Hepatic stellate cell (primary cell): ENCODE measurements around the gene SLC23A2.
"Not testable (repeated sequence)": the region's sequence is repeated elsewhere in the genome, so short reads cannot be mapped to it uniquely, and the experiment has no call there.

Source experiments
- DNase-seq: peaks from one replicate; pipeline ENCODE4 v3.0.0; 2011; ENCODE audit warnings: low spot score

The SLC23A2 gene

DNA sequence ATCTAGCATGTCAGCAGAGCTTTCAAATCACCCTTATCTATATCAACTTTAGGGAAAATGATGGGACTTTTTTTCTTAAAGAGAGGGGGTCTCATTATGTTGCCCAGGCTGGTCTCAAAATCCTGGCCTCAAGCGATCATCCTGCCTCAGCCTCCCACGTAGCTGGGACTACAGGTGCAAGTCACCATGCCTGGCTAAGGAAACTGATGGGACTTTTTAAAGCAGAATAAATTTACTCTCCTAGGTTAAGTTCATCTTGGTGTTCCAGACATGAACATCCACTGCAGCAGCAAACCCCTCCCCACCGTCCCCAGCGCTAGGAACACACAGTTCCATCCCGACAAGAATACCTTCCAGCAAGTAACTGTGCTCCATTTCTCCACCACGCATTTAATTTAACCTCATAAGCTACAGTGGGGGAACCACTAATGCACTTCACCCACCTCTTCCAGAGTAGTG, 64.9 kb downstream of the SLC23A2 start:
- no peak for DNase-seq

DNA sequence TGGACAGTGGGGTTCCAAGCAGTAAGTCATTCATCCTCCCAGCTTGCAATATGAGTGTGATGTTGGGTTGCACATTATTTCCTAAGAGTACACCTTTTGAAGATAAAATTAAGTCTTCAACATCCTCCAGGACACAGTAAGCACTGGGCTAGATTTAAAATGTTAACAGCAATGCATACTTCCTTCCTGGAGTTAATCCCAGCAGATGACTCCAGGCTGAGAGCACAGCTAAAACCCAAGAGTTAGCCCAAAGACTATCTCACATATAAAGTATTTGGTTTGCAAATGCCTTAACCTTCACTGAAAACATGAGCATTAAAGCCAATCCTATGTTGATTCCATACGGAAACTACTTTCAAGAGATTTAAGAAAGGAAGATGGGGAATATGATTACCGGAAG, 69.2 kb downstream of the SLC23A2 start:
- DNase-seq, result no peak

- DNase-seq, result no peak
These were observed 71.5 kb downstream of the SLC23A2 start for GRCh38 chr20:4929686-4930397.

GRCh38 chr20:4926531-4927156, 74.7 kb downstream of the SLC23A2 start:
- no peak for DNase-seq

- DNase-seq, result peak; percentile 79
These were observed 75.3 kb downstream of the SLC23A2 start for GRCh38 chr20:4925842-4926530.

DNA sequence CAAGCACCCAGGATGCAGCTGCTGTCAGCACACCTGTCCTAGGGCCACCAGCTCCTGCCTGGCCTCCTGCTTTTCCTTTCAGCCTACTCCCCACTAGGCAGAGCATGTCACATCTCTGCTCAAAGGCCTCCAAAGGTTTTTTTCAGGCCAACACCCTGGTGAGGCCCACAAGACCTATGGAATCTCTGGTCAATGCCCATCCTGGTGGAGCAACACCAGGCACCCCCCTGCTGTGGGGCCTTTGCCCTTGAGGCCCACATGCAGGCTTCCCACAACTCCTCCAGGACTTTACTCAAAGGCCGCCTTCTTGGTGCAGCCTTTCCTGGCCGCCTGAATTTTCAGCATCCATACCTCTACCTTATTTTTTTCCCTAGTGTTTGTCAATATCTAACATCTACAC, 76.9 kb downstream of the SLC23A2 start:
- DNase-seq, result no peak

- DNase-seq, result no peak
These were observed 77.3 kb downstream of the SLC23A2 start for GRCh38 chr20:4924032-4924431.

DNA sequence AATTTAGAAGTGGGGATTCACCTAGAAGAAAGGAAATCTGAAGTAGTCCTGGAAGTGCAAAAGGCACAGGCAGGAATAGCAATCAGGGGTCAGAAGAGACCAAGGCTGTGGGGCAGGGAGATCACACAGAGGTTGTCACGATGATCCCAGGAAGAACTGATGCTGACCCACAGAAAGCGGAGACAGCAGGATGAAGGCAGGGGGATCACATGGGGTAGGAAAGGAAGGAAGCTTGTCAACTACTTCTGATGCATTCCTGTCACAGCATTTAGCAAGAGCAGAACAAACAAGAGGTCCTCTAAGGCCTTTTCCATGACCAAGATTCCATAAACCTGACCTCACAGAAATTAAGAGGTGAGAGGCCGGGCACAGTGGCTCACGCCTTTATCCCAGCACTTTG, 79.1 kb downstream of the SLC23A2 start:
- no peak for DNase-seq

DNA sequence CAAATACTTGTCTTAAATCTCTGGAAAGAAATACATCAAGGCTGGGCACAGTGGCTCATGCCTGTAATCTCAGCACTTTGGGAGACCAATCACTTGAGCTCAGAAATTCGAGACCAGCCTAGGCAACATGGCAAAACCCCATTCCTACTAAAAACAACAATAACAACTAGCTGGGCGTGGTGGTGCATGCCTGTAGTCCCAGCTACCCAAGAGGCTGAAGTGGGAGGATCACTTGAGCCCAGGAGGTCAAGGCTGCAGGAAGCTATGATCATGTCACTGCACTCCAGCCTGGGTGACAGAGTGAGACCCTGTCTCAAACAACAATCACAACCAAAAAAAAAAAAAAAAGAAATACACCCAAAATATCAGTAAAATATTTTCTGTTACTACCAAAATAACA, 80.0 kb downstream of the SLC23A2 start:
- not testable (repeated sequence) for DNase-seq

DNA sequence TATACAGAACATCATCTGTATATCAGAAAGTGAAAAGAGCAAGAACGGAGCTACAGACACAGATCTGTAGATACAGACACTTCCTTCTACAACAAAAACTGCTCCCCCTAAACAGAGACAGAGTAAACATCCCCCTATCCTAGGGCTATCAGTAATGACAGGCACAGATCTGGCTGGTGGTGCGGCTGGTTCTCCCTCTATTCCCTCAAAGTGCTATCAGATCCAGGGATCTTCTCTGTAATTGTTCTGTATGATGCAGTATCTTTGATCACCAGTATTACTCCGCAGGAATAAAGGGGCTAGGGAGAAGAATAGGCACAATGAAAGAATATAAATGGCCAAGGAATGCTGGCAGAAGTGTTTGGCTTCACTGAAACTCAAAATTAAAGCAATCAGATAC, 80.7 kb downstream of the SLC23A2 start:
- no peak for DNase-seq

DNA sequence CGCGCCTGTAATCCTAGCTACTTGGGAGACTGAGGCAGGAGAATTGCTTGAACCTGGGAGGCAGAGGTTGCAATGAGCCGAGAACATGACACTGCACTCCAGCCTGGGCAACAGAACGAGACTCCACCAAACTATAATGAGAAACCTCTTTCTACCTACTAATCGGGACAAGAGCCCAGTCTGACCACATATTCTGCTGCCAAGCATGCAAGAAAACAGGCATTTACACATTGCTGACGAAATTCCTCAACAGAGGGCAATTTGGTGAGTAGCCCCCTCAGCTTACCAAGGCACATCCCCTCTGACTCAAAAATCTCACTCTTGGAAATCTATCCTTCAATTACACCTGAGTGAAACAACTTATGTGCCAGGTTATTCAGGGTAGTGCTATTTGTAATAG, 81.2 kb downstream of the SLC23A2 start:
- DNase-seq, result no peak

- DNase-seq, result no peak
These were observed 82.1 kb downstream of the SLC23A2 start for GRCh38 chr20:4919047-4919704.

DNA sequence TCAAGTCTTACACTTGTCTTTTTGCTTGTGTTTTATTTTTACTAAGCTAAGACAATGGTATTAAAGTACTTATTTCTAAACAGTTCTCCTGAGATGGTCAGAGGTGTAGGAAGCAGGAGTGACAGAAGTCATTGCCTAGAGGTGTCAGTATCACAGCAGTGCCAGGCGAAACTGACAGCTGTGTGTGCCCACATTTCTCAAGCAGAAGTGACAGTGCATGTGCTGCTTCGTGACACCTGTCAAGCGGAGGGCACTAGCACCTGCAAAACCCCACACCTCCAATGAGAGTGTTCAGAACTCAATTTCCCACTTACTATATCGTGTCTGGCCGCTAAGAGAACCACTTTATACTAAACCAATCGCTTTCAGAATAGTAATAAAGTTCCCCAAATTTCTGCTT, 82.8 kb downstream of the SLC23A2 start:
- DNase-seq, result no peak

GRCh38 chr20:4916971-4917881, 84.1 kb downstream of the SLC23A2 start:
- no peak for DNase-seq

DNA sequence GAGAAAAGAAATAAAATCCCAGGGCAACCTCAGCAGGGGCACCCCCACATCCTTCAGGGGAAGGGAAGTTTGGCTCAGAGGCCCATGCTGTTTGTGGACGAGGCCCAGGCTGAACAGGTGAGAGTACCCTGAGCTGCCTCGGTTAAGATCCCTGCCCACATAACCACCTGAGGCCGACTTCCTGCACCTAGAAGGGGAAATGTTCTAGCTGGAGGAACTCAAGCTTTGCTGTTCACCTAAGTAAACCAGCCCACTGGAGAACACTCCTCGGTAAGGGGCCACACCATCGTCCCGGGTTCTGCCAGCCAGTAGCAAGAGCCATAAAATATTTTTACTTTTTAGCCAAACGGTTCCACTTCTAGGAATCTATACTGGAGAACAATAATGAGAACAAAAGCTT, 88.2 kb downstream of the SLC23A2 start:
- DNase-seq, result no peak

DNA sequence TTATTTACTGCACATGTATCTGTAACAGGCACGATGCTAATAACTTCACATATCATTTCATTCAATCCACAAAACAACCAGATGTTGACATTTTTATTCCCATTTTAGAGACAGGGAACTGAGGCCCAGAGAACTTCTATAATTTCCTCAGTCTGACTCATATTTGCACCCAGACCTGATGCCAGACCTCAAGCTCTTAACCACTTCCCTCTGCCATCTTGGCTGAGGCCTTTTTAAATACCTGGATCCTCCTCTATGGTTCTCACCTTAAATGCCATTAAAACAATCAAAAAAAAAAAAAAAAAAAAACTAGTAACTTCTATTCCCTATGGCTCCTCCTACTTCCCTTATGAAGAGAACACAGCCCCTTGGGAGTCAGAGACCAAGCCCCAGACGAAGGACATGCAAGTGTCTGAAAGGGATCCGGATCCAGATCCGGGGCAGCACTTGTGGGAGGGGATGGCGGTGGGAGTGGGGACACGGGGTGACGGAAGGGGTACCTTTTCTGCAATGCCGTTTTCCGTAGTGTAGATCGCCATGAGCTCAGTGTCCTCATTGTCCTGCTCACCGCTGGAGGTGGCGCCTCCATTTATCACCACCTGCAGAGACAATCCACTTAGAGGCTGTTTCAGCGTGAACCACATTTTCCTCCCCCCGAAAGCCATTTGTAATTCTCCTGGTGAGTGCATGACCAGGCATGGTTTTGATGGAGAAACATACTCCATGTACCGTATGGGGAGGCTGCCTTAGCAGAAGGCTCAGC, 88.7 kb downstream of the SLC23A2 start:
- DNase-seq, result no peak

GRCh38 chr20:4910951-4911350, 90.4 kb downstream of the SLC23A2 start:
- no peak for DNase-seq

- DNase-seq, result no peak
These were observed 95.7 kb downstream of the SLC23A2 start for GRCh38 chr20:4905613-4906012.

- DNase-seq, result no peak
These were observed 96.1 kb downstream of the SLC23A2 start for GRCh38 chr20:4905195-4905594.

DNA sequence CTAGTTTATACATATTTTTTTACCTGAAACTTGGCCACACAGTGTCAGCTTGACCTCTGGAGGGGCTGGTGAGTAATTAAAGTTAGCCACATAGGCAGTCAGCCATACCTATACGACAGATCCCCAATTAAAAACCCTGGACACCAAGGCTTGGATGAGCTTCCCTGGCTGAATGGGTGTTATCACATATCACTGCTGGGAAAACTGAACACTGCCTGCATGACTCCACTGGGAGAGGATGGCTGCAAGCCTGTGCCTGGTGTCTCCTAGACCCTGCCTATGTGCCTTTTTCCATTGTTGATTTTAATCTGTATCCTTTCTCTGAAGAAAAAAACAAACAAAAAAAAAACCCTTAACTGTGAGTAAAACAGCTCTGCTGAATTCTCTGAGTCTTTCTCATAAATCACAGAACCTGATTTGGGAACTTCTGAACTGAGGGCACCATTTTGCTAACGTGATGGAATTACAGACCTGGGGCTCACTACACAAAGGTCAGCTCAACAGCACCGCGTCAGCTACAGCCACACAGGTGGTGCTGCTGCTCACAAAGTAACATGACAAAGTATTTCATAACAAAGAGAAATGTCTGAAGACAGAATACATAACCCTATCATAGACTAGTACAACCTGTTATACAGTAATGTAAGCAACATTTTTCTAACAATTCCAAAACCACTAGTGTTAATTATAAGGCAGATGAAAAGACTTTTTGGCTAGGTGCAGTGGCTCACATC, 97.0 kb downstream of the SLC23A2 start:
- DNase-seq, result no peak
